Measurements from ENCODE around the gene RNGTT. TPM values are rescaled to one million over a fixed set of nuclear protein-coding genes. Genes with fewer than 3 reads are reported as not detected.
"Not testable (repeated sequence)": the region's sequence is repeated elsewhere in the genome, so short reads cannot be mapped to it uniquely, and the experiment has no call there.

Gene RNGTT
- polyA plus RNA-seq, 1 donor from 2014 or later, result 37.7 TPM

DNA sequence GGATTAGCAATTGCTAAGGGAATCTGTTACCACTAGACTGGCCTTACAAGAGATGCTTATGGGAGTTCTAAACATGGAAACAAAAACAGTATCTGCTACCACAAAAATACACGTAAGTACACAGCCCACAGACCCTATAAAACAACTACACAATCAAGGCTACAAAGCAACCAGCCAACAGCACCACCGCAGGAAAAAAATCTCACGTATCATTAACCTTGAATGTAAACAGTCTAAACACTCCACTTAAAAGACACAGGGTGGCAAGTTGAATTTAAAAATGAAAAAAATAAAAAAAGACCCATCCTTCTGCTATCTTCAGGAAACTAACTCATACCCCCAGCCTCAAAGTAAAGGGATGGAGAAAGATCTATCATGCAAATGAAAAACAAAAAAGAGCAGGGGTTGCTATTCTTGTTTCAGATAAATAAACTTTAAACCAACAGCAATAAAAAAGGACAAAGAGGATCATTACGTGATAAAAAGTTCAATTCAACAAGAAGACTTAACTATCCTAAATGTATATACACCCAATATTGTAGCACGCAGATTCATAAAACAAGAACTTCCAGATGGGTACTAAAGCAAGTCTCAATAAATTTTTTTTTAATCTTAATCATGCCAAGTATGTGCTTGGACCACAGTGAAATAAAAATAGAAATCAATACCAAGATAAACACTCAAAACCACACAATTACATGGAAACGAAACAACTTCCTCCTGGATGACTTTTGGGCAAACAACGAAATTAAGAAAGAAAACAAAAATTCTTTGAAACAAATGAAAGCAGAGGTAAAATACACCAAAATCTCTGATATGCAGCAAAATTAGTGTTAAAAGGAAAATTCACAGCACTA, 52.3 kb downstream of the RNGTT start:
- H3K27ac Mint-ChIP-seq, result no peak overlapping the region
- H3K4me1 Mint-ChIP-seq, result peaks cover 25 to 34% (median 33%) of the 10 kb centered on the region in 3 donors
- H3K9me3 Mint-ChIP-seq, result peaks cover 0 to 7% (median 3%) of the 10 kb centered on the region in 3 donors
- peaks cover 16% of the 10 kb centered on the region for H3K36me3 Mint-ChIP-seq
- no peak overlapping the region for H3K4me3 Mint-ChIP-seq
- H3K27me3 Mint-ChIP-seq, result no peaks in the 10 kb centered on the region

DNA sequence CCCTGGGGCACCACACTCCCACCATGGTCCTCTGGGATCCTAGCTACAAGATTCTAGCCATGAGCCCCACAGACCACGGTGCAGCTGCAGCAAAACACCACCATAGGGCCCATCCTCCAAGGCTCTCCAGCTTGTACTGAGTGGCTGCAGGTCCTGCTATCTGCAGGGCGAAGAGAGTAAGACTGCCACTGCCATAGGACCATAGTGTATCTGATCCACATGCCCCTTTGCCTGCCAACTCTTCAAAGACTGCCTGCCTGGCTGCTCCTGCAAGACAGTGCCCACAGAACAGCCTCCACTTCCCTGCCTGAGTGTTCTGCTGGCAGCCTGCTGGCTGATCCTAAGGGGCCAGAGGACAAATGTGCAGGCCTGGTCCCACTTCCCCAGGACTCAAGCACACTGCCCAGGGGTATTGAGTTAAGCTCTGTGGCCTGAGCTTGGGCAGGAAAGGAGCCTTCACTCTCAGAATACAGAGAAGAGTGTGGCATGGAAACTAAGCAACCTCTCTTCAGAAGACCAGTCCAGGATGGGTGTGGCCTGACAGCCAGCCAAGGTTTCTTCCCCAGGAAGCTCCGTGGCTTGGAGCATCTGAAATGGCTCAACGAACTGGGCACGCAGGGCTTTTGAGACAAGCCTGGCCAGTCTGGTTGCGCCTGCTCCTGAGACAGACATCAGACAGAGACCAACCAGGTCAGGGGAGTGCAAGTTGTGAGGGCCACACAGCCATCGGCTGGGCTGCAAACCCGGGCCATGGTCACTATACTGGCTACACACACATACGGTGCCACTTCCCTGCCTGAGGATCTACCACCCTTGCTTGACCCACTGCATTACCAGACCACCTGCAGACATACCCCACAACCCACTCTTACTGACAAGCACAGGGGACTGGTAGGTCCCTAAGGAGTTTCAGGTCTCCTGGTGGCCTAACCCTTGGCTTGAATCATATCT, 54.5 kb downstream of the RNGTT start:
- H3K9me3 Mint-ChIP-seq, result peaks cover 0 to 3% (median 0%) of the 10 kb centered on the region in 3 donors
- H3K36me3 Mint-ChIP-seq, result peaks cover 6% of the 10 kb centered on the region
- H3K27ac Mint-ChIP-seq, result peak overlapping the region in 1 of 3 donors; percentile 44
- H3K4me1 Mint-ChIP-seq, result peaks cover 20 to 28% (median 21%) of the 10 kb centered on the region in 3 donors
- no peaks in the 10 kb centered on the region for H3K27me3 Mint-ChIP-seq
- peak overlapping the region in 1 of 4 donors; percentile 47 for H3K4me3 Mint-ChIP-seq

DNA sequence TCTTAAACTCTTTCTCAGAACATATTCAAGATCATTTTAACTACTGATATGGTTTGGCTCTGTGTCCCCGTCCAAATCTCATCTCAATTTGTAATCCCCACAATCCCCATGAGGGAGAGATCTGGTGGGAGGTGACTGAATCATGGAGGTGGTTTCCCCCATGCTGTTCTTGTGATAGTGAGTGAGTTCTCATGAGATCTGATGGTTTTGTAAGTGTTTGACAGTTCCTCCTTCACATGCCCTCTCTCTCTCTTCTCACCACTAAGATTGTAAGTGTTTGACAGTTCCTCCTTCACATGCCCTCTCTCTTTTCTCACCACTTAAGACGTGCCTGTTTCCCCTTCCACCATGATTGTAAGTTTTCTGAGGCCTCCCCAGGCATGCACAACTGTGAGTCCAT, 56.3 kb downstream of the RNGTT start:
- H3K4me3 Mint-ChIP-seq, H3K9me3 Mint-ChIP-seq, H3K36me3 Mint-ChIP-seq, H3K27me3 Mint-ChIP-seq: not testable (repeated sequence)
- H3K27ac Mint-ChIP-seq, result peak overlapping the region in 2 of 3 donors; percentile 60 to 74
- H3K4me1 Mint-ChIP-seq, result peaks cover 7 to 16% (median 7%) of the 10 kb centered on the region in 3 donors

DNA sequence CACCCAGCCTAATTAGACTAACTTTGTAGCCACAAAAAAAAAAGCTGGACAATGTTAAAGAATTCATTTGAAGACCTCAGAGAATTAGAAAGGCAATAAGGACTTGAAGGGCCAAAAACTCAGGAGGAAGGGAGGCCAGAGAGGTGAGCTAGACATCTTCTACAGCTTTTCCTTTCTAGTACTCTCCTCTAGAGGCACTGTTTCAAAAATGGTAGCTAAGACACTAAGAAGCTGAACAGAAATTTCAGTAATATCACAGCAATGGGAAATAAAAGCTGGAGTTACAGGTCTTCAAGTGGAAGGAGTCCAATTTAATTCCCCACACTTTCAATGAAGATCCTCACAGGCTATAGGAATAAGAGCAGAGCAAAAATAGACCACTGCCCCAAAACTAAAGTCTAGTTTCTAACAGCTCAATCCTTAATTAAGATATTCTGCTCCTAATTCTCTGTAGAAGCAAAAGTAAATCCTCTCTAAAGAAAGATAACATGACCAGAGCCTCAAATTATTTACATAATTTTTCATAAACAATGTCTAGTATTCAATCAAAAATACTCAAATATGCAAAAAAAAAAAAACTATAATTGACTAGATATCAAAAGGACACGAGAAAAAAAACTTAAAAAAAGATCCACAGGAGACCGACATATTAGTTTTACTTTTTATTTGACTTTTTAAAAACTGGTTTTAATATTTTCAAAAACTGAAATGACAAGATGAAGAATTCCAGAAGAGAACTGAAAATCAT, 63.7 kb downstream of the RNGTT start:
- no peaks in the 10 kb centered on the region for H3K9me3 Mint-ChIP-seq
- H3K4me1 Mint-ChIP-seq, result peaks cover 0 to 1% (median 0%) of the 10 kb centered on the region in 3 donors
- H3K27ac Mint-ChIP-seq, result no peak overlapping the region
- peaks cover 7% of the 10 kb centered on the region for H3K36me3 Mint-ChIP-seq
- peak overlapping the region in 1 of 4 donors; percentile 6 for H3K4me3 Mint-ChIP-seq
- H3K27me3 Mint-ChIP-seq, result no peaks in the 10 kb centered on the region

DNA sequence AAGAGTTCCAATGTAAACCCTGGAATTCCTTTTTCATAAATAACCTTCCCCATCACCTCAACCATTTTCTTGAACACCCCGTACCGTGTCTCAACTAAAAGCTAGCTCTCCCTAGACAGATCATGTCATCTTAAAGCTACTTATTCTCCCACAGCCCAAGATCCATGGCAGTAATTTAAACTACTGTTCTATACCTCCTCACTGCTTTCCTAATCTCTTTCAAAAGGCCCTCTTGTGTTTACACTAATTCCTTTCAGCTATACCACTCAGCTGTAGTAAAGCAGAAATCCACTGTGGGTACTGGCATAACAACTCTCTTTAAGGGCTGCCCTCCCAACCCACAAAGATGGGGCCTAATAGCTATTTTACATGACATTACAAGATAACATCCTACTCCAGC, 67.5 kb downstream of the RNGTT start:
- peaks cover 0 to 2% (median 0%) of the 10 kb centered on the region in 3 donors for H3K4me1 Mint-ChIP-seq

DNA sequence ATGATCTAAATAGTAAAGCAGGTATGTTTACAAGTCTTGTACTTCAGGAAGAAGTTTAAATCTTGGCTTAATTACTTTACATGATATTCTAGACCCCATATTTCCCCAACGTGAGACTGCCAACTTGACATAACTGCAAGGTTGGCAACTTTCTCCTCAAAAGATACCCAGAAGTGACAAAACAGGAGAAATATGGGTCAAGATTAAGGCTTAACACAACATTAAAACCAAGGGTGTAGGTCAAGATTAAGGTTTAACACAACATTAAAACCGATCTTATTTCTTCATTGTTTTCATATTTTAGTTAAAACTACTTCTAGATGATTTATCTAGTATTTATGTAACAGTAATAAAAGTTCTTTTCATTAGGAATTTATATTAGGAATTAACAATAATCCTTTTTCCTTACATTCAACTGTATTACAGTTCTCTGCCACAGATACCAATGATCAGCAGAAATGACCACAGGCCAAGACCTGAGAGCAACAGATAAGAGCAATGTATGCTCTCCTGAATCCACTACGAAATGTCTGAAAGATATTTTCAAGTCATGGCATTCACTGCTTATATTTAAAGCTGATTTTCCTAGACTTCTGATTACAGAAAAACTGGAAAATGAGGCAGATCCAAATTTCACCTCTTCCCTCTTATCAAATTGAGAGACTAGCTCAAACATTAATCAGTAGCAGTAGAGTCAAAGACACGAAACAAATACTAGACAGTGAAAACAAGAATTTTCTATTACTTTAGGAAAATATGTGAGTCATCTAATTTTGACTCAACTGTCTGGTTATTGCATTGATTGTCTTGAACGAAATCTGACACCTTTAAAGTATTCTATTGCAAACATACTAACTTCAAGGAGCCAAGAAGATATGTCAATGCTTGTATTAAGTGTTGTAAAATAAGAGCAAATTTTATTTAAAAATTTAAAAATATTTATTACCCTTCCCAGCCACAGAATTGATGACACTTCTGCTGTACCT, 72.3 kb downstream of the RNGTT start:
- peaks cover 0 to 2% (median 0%) of the 10 kb centered on the region in 3 donors for H3K4me1 Mint-ChIP-seq
- H3K27me3 Mint-ChIP-seq, result no peaks in the 10 kb centered on the region
- H3K27ac Mint-ChIP-seq, result no peak overlapping the region
- H3K4me3 Mint-ChIP-seq, result no peak overlapping the region
- peaks cover 11% of the 10 kb centered on the region for H3K36me3 Mint-ChIP-seq
- H3K9me3 Mint-ChIP-seq, result no peaks in the 10 kb centered on the region

More for the DNA sequence above, 67.5 kb downstream of the RNGTT start:
- Mint-ChIP-seq H3K36me3 (peaks cover 2% of the 10 kb centered on the region), H3K27me3 (no peaks in the 10 kb centered on the region), H3K4me3 (no peak overlapping the region), H3K27ac (no peak overlapping the region), H3K9me3 (no peaks in the 10 kb centered on the region)

DNA sequence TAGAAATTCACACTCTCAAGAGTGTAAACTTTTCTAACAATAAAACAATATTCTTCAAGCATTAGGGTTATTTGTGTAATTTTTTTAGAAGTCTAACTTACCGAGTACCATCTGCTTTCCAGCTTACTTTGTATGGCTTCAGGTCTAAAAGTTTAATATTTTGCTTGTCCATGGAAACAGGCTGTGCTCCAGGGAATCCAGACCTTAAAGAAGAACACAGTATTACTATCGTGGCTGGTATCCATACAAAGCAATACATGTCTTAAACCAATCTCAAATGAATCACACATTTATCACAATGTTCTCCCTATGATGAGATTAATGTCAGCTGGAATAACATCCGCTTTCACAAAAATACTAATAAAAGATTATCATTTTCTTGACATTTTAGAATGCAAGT, 73.0 kb downstream of the RNGTT start:
- Mint-ChIP-seq H3K27ac (no peak overlapping the region), H3K27me3 (no peaks in the 10 kb centered on the region), H3K4me3 (no peak overlapping the region), H3K36me3 (peaks cover 17% of the 10 kb centered on the region), H3K4me1 (peaks cover 0 to 2% (median 0%) of the 10 kb centered on the region in 3 donors), H3K9me3 (peaks cover 0 to 4% (median 2%) of the 10 kb centered on the region in 3 donors)

DNA sequence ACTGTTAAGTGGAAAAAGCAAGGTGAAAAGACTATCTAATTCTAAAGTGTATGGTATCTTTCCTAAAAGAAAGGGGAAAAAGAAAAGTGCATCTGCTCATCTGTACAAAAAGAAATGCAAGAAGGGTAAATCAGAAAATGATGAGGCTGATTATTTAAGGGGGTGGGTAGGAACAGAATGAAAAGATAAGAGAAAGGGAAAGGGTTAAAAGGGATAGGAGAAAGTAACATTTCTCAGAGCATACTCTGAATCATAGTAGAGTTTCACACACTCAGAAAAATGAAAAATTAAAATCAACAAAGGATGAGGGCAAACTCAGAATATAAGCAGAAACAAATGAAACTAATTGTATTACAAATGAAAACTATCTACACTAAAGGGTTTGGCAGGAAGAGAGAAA, 79.1 kb downstream of the RNGTT start:
- Mint-ChIP-seq H3K36me3 (peaks cover 28% of the 10 kb centered on the region), H3K4me1 (peaks cover 0 to 4% (median 0%) of the 10 kb centered on the region in 3 donors)

DNA sequence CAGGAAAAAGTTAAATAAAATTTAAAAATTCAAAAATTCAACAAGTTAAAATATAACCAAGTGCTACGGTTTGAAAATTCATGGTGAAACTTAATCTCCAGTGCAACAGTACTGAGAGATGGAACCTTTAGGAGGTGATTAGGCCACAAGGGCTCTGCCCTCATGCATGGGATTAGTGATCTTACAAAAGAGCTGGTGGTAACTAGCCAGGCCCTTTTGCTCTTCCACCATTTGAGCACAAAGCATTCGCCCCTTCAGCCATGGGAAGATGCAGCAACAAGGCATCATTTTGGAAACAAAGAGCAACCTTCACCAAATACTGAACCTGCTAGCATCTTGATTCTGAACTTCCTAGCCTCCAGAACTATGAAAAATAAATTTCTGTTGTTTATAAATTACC, 80.9 kb downstream of the RNGTT start:
- H3K9me3 Mint-ChIP-seq, result peaks cover 0 to 8% (median 2%) of the 10 kb centered on the region in 3 donors
- no peaks in the 10 kb centered on the region for H3K27me3 Mint-ChIP-seq
- H3K4me1 Mint-ChIP-seq, result peaks cover 0 to 4% (median 0%) of the 10 kb centered on the region in 3 donors
- H3K27ac Mint-ChIP-seq, result no peak overlapping the region
- peaks cover 28% of the 10 kb centered on the region for H3K36me3 Mint-ChIP-seq
- no peak overlapping the region for H3K4me3 Mint-ChIP-seq

More for the DNA sequence above, 79.1 kb downstream of the RNGTT start:
- Mint-ChIP-seq H3K27me3 (no peaks in the 10 kb centered on the region), H3K27ac (peak overlapping the region in 1 of 3 donors; percentile 15), H3K4me3 (no peak overlapping the region), H3K9me3 (peaks cover 0 to 8% (median 2%) of the 10 kb centered on the region in 3 donors)

DNA sequence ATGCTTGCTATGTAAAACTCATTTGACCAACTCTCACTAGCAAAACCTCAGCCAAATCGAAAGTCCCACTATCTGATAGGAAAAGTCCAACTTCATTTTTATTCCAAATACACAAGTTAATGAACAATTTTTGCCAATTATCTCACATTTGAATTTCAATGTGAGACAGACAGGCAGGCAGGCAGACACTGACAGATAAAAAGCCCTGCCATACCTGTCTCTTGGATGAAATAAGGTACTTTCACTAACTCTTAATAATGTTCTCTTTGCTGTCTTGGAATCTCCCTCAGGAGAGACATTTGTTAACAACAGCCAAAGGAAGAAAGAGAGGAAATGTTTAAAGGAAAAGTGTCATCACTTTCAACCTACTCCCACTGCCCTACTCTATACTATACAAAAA, 82.0 kb downstream of the RNGTT start:
- Mint-ChIP-seq H3K36me3 (peaks cover 22% of the 10 kb centered on the region), H3K4me3 (no peak overlapping the region), H3K27me3 (no peaks in the 10 kb centered on the region), H3K27ac (peak overlapping the region in 1 of 3 donors; percentile 28), H3K4me1 (peaks cover 0 to 4% (median 0%) of the 10 kb centered on the region in 3 donors), H3K9me3 (peaks cover 0 to 8% (median 2%) of the 10 kb centered on the region in 3 donors)

DNA sequence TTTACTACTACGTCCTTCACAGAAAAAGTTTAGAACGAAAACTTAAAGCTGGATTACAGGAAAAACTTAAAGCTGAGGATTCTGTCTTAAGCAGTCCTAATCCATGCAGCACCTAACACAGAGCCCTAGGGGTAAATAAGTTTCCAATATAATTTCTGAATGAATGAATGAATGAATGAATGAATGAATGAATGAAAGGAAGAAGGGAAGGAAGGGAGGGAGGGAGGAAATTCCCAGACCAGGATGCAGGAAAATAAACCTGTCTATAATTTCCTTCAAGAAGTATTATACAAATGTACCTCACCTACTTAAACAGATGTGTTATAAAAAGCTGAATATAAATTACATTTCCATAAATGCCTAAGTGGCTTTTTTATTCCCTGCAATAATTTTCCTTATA, 83.4 kb downstream of the RNGTT start:
- Mint-ChIP-seq H3K36me3 (peaks cover 13% of the 10 kb centered on the region), H3K27ac (no peak overlapping the region), H3K27me3 (no peaks in the 10 kb centered on the region), H3K4me1 (peaks cover 0 to 4% (median 0%) of the 10 kb centered on the region in 3 donors), H3K4me3 (no peak overlapping the region), H3K9me3 (peaks cover 0 to 1% (median 0%) of the 10 kb centered on the region in 3 donors)

DNA sequence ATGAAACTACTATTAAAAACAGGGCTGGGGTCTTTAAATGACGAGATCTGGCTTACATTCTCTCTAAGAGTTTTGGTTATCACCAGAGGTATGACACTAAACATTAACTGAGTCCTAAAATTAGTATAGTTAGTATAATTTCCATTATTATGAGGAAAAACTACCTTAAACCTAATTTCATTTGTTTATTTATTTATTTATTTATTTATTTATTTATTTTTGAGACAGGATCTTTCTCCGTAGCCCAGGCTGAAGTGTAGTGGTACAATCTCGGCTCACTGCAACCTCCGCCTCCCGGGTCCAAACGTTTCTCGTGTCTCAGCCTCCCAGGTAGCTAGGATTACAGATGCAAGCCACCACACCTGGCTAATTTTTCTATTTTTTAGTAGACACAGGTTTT, 85.5 kb downstream of the RNGTT start:
- Mint-ChIP-seq H3K27me3 (no peaks in the 10 kb centered on the region), H3K27ac (no peak overlapping the region), H3K9me3 (no peaks in the 10 kb centered on the region), H3K4me1 (peaks cover 0 to 7% (median 1%) of the 10 kb centered on the region in 3 donors), H3K4me3 (no peak overlapping the region), H3K36me3 (peaks cover 4% of the 10 kb centered on the region)

DNA sequence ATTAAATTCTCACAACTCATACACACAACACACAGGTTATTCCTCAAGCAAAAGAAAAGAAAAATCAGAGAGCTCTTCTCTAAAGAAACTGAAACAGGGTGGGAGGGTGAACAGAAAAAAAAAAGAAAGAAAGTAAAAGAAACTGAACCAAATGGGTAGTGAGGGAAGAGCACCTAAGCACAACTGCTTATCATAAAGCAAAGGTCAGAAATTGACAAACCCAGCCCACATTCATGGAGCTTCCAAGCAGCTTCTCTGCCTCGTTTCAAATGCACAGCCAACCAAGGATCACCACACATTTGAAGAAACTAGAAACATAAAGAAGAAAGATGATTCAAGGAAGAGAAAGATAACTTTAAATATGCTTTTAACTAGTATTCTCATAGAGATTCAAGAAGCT, 90.5 kb downstream of the RNGTT start:
- H3K27me3 Mint-ChIP-seq, result no peaks in the 10 kb centered on the region
- peak overlapping the region in 2 of 3 donors; percentile 40 to 49 for H3K27ac Mint-ChIP-seq
- H3K36me3 Mint-ChIP-seq, result peaks cover 1% of the 10 kb centered on the region
- H3K4me1 Mint-ChIP-seq, result peaks cover 0 to 5% (median 1%) of the 10 kb centered on the region in 3 donors
- no peak overlapping the region for H3K4me3 Mint-ChIP-seq
- H3K9me3 Mint-ChIP-seq, result no peaks in the 10 kb centered on the region

All from IgD-negative memory B cell (primary cell).